Liver (tissue), 9 donors: ENCODE measurements around the gene SERTAD2. TPM values are rescaled to one million over a fixed set of nuclear protein-coding genes. Genes with fewer than 3 reads are reported as not detected.

ENCODE experiments used
- DNase-seq: peaks from one replicate; pipeline ENCODE4 v3.0.0-alpha.2; 2017; ENCODE audit warnings: low spot score
- H3K27ac ChIP-seq, 2 donors: one replicate each; pipeline ENCODE4 v1.7.0; 2013; ENCODE audit warnings: inconsistent platforms in 2 of 2, low read length in 2 of 2, control low read depth in 1 of 2, low read depth in 1 of 2, mild to moderate bottlenecking in 1 of 2
- H3K27me3 ChIP-seq, 4 donors: one replicate each; pipeline versions ENCODE4 v1.6.1 to v1.7.0; 2013; ENCODE audit warnings: low read length in 3 of 4, inconsistent platforms in 1 of 4, mild to moderate bottlenecking in 1 of 4, moderate library complexity in 1 of 4; ENCODE audit not compliant: control insufficient read depth in 4 of 4, insufficient read depth in 4 of 4
- H3K36me3 ChIP-seq, 4 donors: one replicate each; pipeline versions ENCODE4 v1.6.1 to v1.7.0; 2013; ENCODE audit warnings: low read length in 3 of 4, mild to moderate bottlenecking in 3 of 4, low read depth in 1 of 4, moderate library complexity in 1 of 4; ENCODE audit not compliant: control insufficient read depth in 4 of 4, insufficient read depth in 3 of 4
- H3K4me1 ChIP-seq, 4 donors: one replicate each; pipeline versions ENCODE4 v1.6.1 to v1.7.0; 2013; ENCODE audit warnings: low read length in 3 of 4, mild to moderate bottlenecking in 3 of 4, moderate library complexity in 1 of 4; ENCODE audit not compliant: control insufficient read depth in 4 of 4, insufficient read depth in 4 of 4
- H3K4me3 ChIP-seq, 3 donors: one replicate each; pipeline versions ENCODE4 v1.6.1 to v1.7.0; 2013; ENCODE audit warnings: low read length in 3 of 3, control low read depth in 1 of 3, low read depth in 1 of 3, mild to moderate bottlenecking in 1 of 3
- H3K9ac ChIP-seq, 2 donors: one replicate each; pipeline ENCODE4 v1.7.0; 2013; ENCODE audit warnings: low read length in 2 of 2, mild to moderate bottlenecking in 2 of 2, moderate library complexity in 2 of 2, control low read depth in 1 of 2, low read depth in 1 of 2
- H3K9me3 ChIP-seq, 4 donors: one replicate each; pipeline versions ENCODE4 v1.6.1 to v1.7.0; 2013; ENCODE audit warnings: low read length in 3 of 4; ENCODE audit not compliant: control insufficient read depth in 4 of 4
- EGR1 ChIP-seq, 2 donors: IDR thresholded peaks; 2 replicates each; pipeline ENCODE4 v1.6.1; 2016 to 2018; ENCODE audit warnings: antibody characterized with exemption in 2 of 2, low read depth in 2 of 2
- FOXA1 ChIP-seq: IDR thresholded peaks from 2 replicates; pipeline ENCODE4 v1.6.1; 2016; ENCODE audit warnings: antibody characterized with exemption
- FOXA2 ChIP-seq: IDR thresholded peaks from 2 replicates; pipeline ENCODE4 v1.6.1; 2016; ENCODE audit warnings: antibody characterized with exemption
- GABPA ChIP-seq, 2 donors: IDR thresholded peaks in 1 of 2; conservative IDR thresholded peaks in 1 of 2; 2 replicates each; pipeline ENCODE4 v1.6.1; 2016; ENCODE audit warnings: antibody characterized with exemption in 2 of 2, mild to moderate bottlenecking in 1 of 2, moderate library complexity in 1 of 2
- HNF4A ChIP-seq, 2 donors: conservative IDR thresholded peaks; 2 replicates each; pipeline ENCODE4 v1.6.1; 2016; ENCODE audit warnings: antibody characterized with exemption in 2 of 2, mild to moderate bottlenecking in 2 of 2
- HNF4G ChIP-seq: IDR thresholded peaks from 2 replicates; pipeline ENCODE4 v1.6.1; 2016; ENCODE audit warnings: antibody characterized with exemption
- JUND ChIP-seq, 2 donors: IDR thresholded peaks; 2 replicates each; pipeline ENCODE4 v1.6.1; 2016; ENCODE audit warnings: antibody characterized with exemption in 2 of 2
- MAX ChIP-seq: IDR thresholded peaks from 2 replicates; pipeline ENCODE4 v1.6.1; 2016; ENCODE audit warnings: antibody characterized with exemption
- NR2F2 ChIP-seq: IDR thresholded peaks from 2 replicates; pipeline ENCODE4 v1.6.1; 2016; ENCODE audit warnings: antibody characterized with exemption
- RAD21 ChIP-seq, 2 donors: IDR thresholded peaks; 2 replicates each; pipeline ENCODE4 v1.6.1; 2016; ENCODE audit warnings: antibody characterized with exemption in 2 of 2, mild to moderate bottlenecking in 2 of 2
- REST ChIP-seq: IDR thresholded peaks from 2 replicates; pipeline ENCODE4 v1.6.1; 2016; ENCODE audit warnings: antibody characterized with exemption, mild to moderate bottlenecking
- RXRA ChIP-seq, 2 donors: IDR thresholded peaks; 2 replicates each; pipeline ENCODE4 v1.6.1; 2017 to 2018; ENCODE audit warnings: antibody characterized with exemption in 2 of 2, mild to moderate bottlenecking in 1 of 2
- SP1 ChIP-seq: IDR thresholded peaks from 2 replicates; pipeline ENCODE4 v1.6.1; 2018; ENCODE audit warnings: antibody characterized with exemption, mild to moderate bottlenecking
- TAF1 ChIP-seq: conservative IDR thresholded peaks from 2 replicates; pipeline ENCODE4 v1.6.1; 2016; ENCODE audit warnings: antibody characterized with exemption, mild to moderate bottlenecking
- YY1 ChIP-seq: IDR thresholded peaks from 2 replicates; pipeline ENCODE4 v1.6.1; 2016; ENCODE audit warnings: antibody characterized with exemption, mild to moderate bottlenecking
- ZBTB33 ChIP-seq: IDR thresholded peaks from 2 replicates; pipeline ENCODE4 v1.6.1; 2016; ENCODE audit warnings: antibody characterized with exemption
- WGBS: extraction: QIAGEN DNeasy Blood & Tissue Kit; methylation state at CpG from one replicate; pipeline ENCODE4 v1.1.7; 2013; 5-methylcytosine and 5-hydroxymethylcytosine counted together
- polyA plus RNA-seq, 2 donors: library from polyadenylated mRNA; stranded (reverse) in 1 of 2; unstranded in 1 of 2; fragments of 200-250 nt in 1 of 2; fragments of >200 nt in 1 of 2; fragmentation: Nextera tagmentation in 1 of 2; extraction: Ambion mirVana in 1 of 2; gene quantifications; one replicate each; pipeline versions ENCODE4 v1.2.1 to v1.2.3, GENCODE V29; 2013 to 2015
- total RNA-seq, 2 donors: library from RNA; depleted of rRNA; stranded (reverse); fragments of >200 nt; gene quantifications; one replicate each; pipeline ENCODE4 v1.2.3, GENCODE V29; 2014
- TF ChIP-seq, protein P1 (sequence below): IDR thresholded peaks from 2 replicates; pipeline ENCODE4 v1.6.1; 2016; ENCODE audit warnings: antibody characterized with exemption
- TF ChIP-seq, protein P2 (sequence below): fragments of 150-350 bp; IDR thresholded peaks from 2 replicates; pipeline ENCODE4 v1.5.1; 2017; ENCODE audit warnings: improper control_type of control experiment, low read depth, low read length; ENCODE audit not compliant: missing input control
- donor health status: healthy.
- donor health status: healthy.
- donor health status: healthy.
- donor health status: healthy.
- donor health status: healthy.

SERTAD2 gene
- total and polyA plus RNA-seq, 4 donors: 5.1 to 13.3 (median 6.4) TPM

- Histone ChIP-seq H3K36me3 (no peaks in the 10 kb centered on the region), H3K9ac (peak overlapping the region; percentile 76 to 83), H3K9me3 (no peaks in the 10 kb centered on the region), H3K27ac (peak overlapping the region; percentile 39 to 99), H3K4me1 (peaks cover 8 to 59% (median 36%) of the 10 kb centered on the region in 4 donors), H3K27me3 (no peaks in the 10 kb centered on the region), H3K4me3 (no peak overlapping the region)
- no peak for DNase-seq
- WGBS: 23% methylated on average over 4 of the region's 4 CpGs
- TF ChIP-seq TAF1 (no peak), MAX (no peak), RXRA (IDR thresholded peaks at IDR 0.05) (no peak), GABPA (IDR thresholded peaks at IDR 0.05 in 1 of 2, conservative IDR thresholded peaks at IDR 0.05 in 1 of 2) (no peak), FOXA2 (no peak), HNF4A (conservative IDR thresholded peaks at IDR 0.05) (no peak), JUND (IDR thresholded peaks at IDR 0.05) (no peak), YY1 (no peak), HNF4G (no peak), FOXA1 (no peak), SP1 (no peak), NR2F2 (no peak), REST (no peak), RAD21 (IDR thresholded peaks at IDR 0.05) (no peak), EGR1 (IDR thresholded peaks at IDR 0.05; ENCODE audit: low read depth in 2 of 2) (no peak), ZBTB33 (no peak)
- TF ChIP-seq, protein P1, sequence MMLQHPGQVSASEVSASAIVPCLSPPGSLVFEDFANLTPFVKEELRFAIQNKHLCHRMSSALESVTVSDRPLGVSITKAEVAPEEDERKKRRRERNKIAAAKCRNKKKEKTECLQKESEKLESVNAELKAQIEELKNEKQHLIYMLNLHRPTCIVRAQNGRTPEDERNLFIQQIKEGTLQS: no peak
- TF ChIP-seq, protein P2, sequence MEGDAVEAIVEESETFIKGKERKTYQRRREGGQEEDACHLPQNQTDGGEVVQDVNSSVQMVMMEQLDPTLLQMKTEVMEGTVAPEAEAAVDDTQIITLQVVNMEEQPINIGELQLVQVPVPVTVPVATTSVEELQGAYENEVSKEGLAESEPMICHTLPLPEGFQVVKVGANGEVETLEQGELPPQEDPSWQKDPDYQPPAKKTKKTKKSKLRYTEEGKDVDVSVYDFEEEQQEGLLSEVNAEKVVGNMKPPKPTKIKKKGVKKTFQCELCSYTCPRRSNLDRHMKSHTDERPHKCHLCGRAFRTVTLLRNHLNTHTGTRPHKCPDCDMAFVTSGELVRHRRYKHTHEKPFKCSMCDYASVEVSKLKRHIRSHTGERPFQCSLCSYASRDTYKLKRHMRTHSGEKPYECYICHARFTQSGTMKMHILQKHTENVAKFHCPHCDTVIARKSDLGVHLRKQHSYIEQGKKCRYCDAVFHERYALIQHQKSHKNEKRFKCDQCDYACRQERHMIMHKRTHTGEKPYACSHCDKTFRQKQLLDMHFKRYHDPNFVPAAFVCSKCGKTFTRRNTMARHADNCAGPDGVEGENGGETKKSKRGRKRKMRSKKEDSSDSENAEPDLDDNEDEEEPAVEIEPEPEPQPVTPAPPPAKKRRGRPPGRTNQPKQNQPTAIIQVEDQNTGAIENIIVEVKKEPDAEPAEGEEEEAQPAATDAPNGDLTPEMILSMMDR: no peak
Observed at GRCh38 chr2:64651590-64651989, 2.1 kb downstream of the SERTAD2 start.
